ENCODE results near the gene KRT86.

GRCh38 chr12:52347016-52347415, 72.6 kb downstream of the KRT86 start:
- TF ChIP-seq CTCF (IDR thresholded peaks at IDR 0.05; ENCODE audit: low read length) (no peak), EZH2 (IDR thresholded peaks at IDR 0.05; ENCODE audit: borderline replicate concordance, low read length) (no peak)

All from OCI-LY1 (cell line).